ENCODE measurements around the gene MBNL2. TPM values are rescaled to one million over a fixed set of nuclear protein-coding genes. Genes with fewer than 3 reads are reported as not detected.

Gene MBNL2
- total and polyA plus RNA-seq, 5 donors from 2014 or later, result 15.6 to 37.2 (median 17.6) TPM

- Mint-ChIP-seq H3K4me3 (no peak overlapping the region), H3K36me3 (peaks cover 52% of the 10 kb centered on the region), H3K27me3 (no peaks in the 10 kb centered on the region), H3K4me1 (peaks cover 13 to 78% (median 68%) of the 10 kb centered on the region in 4 donors), H3K27ac (peak overlapping the region in 1 of 3 donors; percentile 34), H3K9me3 (no peaks in the 10 kb centered on the region)
- H3K27ac ChIP-seq (ENCODE audit: insufficient read depth, low read length, poor library complexity, severe bottlenecking), result no peak overlapping the region
- no peak overlapping the region for H3K4me3 ChIP-seq (ENCODE audit: low read depth, low read length)
- ATAC-seq (ENCODE audit: low read depth in 2 of 2), result no peak
- no peaks in the 10 kb centered on the region for H3K27me3 ChIP-seq (ENCODE audit: control insufficient read depth, insufficient read depth, low read length)
- no peaks in the 10 kb centered on the region for H3K9me3 ChIP-seq (ENCODE audit: control insufficient read depth in 2 of 2, low read length in 2 of 2)
- no peak for DNase-seq
- H3K4me1 ChIP-seq (ENCODE audit: control insufficient read depth, insufficient read depth, low read length, poor library complexity, severe bottlenecking), result peaks cover 2% of the 10 kb centered on the region
- H3K36me3 ChIP-seq (ENCODE audit: control insufficient read depth, insufficient read depth, low read length), result peaks cover 22% of the 10 kb centered on the region
Observed at GRCh38 chr13:97278435-97279411, 56.6 kb downstream of the MBNL2 start.

DNA sequence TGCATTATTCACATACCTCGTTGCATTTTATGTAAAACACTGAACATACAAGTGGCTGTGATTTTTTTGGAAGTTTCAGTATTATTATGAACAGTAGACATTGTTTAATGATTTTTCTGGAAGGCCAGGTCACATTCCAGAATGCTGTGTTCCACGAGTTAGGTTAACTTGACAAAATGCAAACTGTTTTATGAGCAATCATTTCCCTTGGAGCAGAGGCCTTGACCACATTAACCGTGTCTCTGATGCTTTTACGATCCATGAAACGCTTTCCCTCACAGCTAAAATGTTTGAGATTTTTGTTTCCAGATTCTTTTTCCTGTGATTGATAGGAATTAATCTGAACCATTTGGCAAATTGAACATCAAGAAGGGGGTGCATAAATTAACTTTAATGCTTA, 57.8 kb downstream of the MBNL2 start:
- H3K4me1 Mint-ChIP-seq, result peaks cover 8 to 80% (median 69%) of the 10 kb centered on the region in 4 donors
- peaks cover 0 to 1% (median 0%) of the 10 kb centered on the region in 7 donors for H3K9me3 Mint-ChIP-seq
- Histone ChIP-seq H3K4me1 (ENCODE audit: control insufficient read depth, insufficient read depth, low read length, poor library complexity, severe bottlenecking) (peaks cover 2% of the 10 kb centered on the region), H3K36me3 (ENCODE audit: control insufficient read depth, insufficient read depth, low read length) (peaks cover 20% of the 10 kb centered on the region), H3K9me3 (ENCODE audit: control insufficient read depth in 2 of 2, low read length in 2 of 2) (no peaks in the 10 kb centered on the region), H3K27ac (ENCODE audit: insufficient read depth, low read length, poor library complexity, severe bottlenecking) (no peak overlapping the region), H3K4me3 (ENCODE audit: low read depth, low read length) (no peak overlapping the region), H3K27me3 (ENCODE audit: control insufficient read depth, insufficient read depth, low read length) (no peaks in the 10 kb centered on the region)
- ATAC-seq (ENCODE audit: low read depth in 2 of 2) (no peak), DNase-seq (no peak)
- H3K27me3 Mint-ChIP-seq, result no peaks in the 10 kb centered on the region
- H3K27ac Mint-ChIP-seq, result peak overlapping the region in 1 of 3 donors; percentile 62
- H3K36me3 Mint-ChIP-seq, result peaks cover 47% of the 10 kb centered on the region
- H3K4me3 Mint-ChIP-seq, result no peak overlapping the region

- Mint-ChIP-seq H3K36me3 (peaks cover 41% of the 10 kb centered on the region), H3K4me1 (peaks cover 7 to 74% (median 64%) of the 10 kb centered on the region in 4 donors), H3K27me3 (no peaks in the 10 kb centered on the region), H3K9me3 (peaks cover 0 to 1% (median 0%) of the 10 kb centered on the region in 7 donors), H3K27ac (peak overlapping the region in 2 of 3 donors; percentile 4 to 62), H3K4me3 (no peak overlapping the region)
- Histone ChIP-seq H3K4me3 (ENCODE audit: low read depth, low read length) (no peak overlapping the region), H3K4me1 (ENCODE audit: control insufficient read depth, insufficient read depth, low read length, poor library complexity, severe bottlenecking) (peaks cover 2% of the 10 kb centered on the region), H3K27me3 (ENCODE audit: control insufficient read depth, insufficient read depth, low read length) (no peaks in the 10 kb centered on the region), H3K36me3 (ENCODE audit: control insufficient read depth, insufficient read depth, low read length) (peaks cover 16% of the 10 kb centered on the region), H3K27ac (ENCODE audit: insufficient read depth, low read length, poor library complexity, severe bottlenecking) (no peak overlapping the region), H3K9me3 (ENCODE audit: control insufficient read depth in 2 of 2, low read length in 2 of 2) (no peaks in the 10 kb centered on the region)
- ATAC-seq (ENCODE audit: low read depth in 2 of 2), result no peak
- no peak for DNase-seq
Observed at GRCh38 chr13:97280478-97280877, 58.3 kb downstream of the MBNL2 start.

DNA sequence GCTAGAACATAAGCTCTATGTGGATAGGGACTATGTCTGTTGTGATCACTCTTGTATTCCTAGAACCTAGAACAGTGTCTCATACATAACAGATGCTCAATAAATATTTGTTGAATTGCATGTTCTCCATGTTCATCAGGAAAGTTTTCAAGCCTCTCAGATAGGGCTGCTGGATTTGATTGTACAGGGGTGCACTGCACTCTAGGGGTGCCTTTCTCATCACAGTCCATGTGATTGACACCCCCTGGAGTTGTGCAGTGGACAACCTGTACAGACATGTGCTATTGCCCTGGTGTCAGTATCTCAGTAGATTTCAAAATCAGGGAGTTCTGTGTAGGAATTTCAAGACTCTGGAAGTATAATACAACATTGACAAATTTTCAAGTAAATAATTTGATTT, 58.9 kb downstream of the MBNL2 start:
- H3K4me1 Mint-ChIP-seq, result peaks cover 13 to 72% (median 63%) of the 10 kb centered on the region in 4 donors
- H3K4me3 Mint-ChIP-seq, result no peak overlapping the region
- Histone ChIP-seq H3K4me3 (ENCODE audit: low read depth, low read length) (no peak overlapping the region), H3K9me3 (ENCODE audit: control insufficient read depth in 2 of 2, low read length in 2 of 2) (no peaks in the 10 kb centered on the region), H3K27me3 (ENCODE audit: control insufficient read depth, insufficient read depth, low read length) (no peaks in the 10 kb centered on the region), H3K4me1 (ENCODE audit: control insufficient read depth, insufficient read depth, low read length, poor library complexity, severe bottlenecking) (peaks cover 2% of the 10 kb centered on the region), H3K27ac (ENCODE audit: insufficient read depth, low read length, poor library complexity, severe bottlenecking) (no peak overlapping the region), H3K36me3 (ENCODE audit: control insufficient read depth, insufficient read depth, low read length) (peaks cover 10% of the 10 kb centered on the region)
- H3K27ac Mint-ChIP-seq, result peak overlapping the region in 2 of 3 donors; percentile 4 to 62
- ATAC-seq (ENCODE audit: low read depth in 2 of 2), result no peak
- peaks cover 40% of the 10 kb centered on the region for H3K36me3 Mint-ChIP-seq
- H3K9me3 Mint-ChIP-seq, result peaks cover 0 to 1% (median 0%) of the 10 kb centered on the region in 7 donors
- no peak for DNase-seq
- H3K27me3 Mint-ChIP-seq, result no peaks in the 10 kb centered on the region

GRCh38 chr13:97282705-97283104, 60.6 kb downstream of the MBNL2 start:
- H3K9me3 Mint-ChIP-seq, result peaks cover 0 to 1% (median 0%) of the 10 kb centered on the region in 7 donors
- peaks cover 37% of the 10 kb centered on the region for H3K36me3 Mint-ChIP-seq
- Histone ChIP-seq H3K4me3 (ENCODE audit: low read depth, low read length) (no peak overlapping the region), H3K9me3 (ENCODE audit: control insufficient read depth in 2 of 2, low read length in 2 of 2) (no peaks in the 10 kb centered on the region), H3K27ac (ENCODE audit: insufficient read depth, low read length, poor library complexity, severe bottlenecking) (no peak overlapping the region), H3K27me3 (ENCODE audit: control insufficient read depth, insufficient read depth, low read length) (no peaks in the 10 kb centered on the region), H3K36me3 (ENCODE audit: control insufficient read depth, insufficient read depth, low read length) (peaks cover 5% of the 10 kb centered on the region), H3K4me1 (ENCODE audit: control insufficient read depth, insufficient read depth, low read length, poor library complexity, severe bottlenecking) (peaks cover 2% of the 10 kb centered on the region)
- peaks cover 10 to 67% (median 62%) of the 10 kb centered on the region in 4 donors for H3K4me1 Mint-ChIP-seq
- H3K4me3 Mint-ChIP-seq, result no peak overlapping the region
- H3K27me3 Mint-ChIP-seq, result no peaks in the 10 kb centered on the region
- no peak for ATAC-seq (ENCODE audit: low read depth in 2 of 2)
- peak overlapping the region in 1 of 3 donors; percentile 11 for H3K27ac Mint-ChIP-seq
- no peak for DNase-seq

DNA sequence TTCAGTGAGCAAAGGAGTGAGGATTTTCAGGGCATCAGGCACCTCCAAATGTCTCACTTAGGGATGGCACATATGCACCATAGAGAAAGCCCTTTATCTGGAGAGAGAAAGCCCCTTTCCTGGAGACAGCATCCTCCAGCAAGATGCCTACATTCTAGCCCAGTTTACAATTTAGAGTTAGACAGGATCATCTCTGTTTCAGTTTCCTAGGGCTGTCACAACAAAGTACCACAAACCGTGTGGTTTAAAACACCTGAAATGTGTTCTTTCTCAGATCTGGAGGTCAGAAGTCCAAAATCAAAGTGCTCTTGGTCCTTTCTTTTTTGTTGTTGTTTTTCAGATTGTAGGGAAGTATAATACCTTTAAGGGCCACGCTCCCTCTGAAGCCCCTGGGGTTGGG, 61.8 kb downstream of the MBNL2 start:
- Mint-ChIP-seq H3K4me3 (no peak overlapping the region), H3K27me3 (no peaks in the 10 kb centered on the region), H3K27ac (no peak overlapping the region), H3K36me3 (peaks cover 37% of the 10 kb centered on the region), H3K4me1 (peaks cover 10 to 63% (median 59%) of the 10 kb centered on the region in 4 donors), H3K9me3 (peaks cover 0 to 1% (median 0%) of the 10 kb centered on the region in 7 donors)
- no peak for ATAC-seq (ENCODE audit: low read depth in 2 of 2)
- H3K27me3 ChIP-seq (ENCODE audit: control insufficient read depth, insufficient read depth, low read length), result no peaks in the 10 kb centered on the region
- H3K4me3 ChIP-seq (ENCODE audit: low read depth, low read length), result no peak overlapping the region
- no peak overlapping the region for H3K27ac ChIP-seq (ENCODE audit: insufficient read depth, low read length, poor library complexity, severe bottlenecking)
- H3K36me3 ChIP-seq (ENCODE audit: control insufficient read depth, insufficient read depth, low read length), result peaks cover 5% of the 10 kb centered on the region
- no peaks in the 10 kb centered on the region for H3K9me3 ChIP-seq (ENCODE audit: control insufficient read depth in 2 of 2, low read length in 2 of 2)
- no peak for DNase-seq
- H3K4me1 ChIP-seq (ENCODE audit: control insufficient read depth, insufficient read depth, low read length, poor library complexity, severe bottlenecking), result peaks cover 2% of the 10 kb centered on the region

DNA sequence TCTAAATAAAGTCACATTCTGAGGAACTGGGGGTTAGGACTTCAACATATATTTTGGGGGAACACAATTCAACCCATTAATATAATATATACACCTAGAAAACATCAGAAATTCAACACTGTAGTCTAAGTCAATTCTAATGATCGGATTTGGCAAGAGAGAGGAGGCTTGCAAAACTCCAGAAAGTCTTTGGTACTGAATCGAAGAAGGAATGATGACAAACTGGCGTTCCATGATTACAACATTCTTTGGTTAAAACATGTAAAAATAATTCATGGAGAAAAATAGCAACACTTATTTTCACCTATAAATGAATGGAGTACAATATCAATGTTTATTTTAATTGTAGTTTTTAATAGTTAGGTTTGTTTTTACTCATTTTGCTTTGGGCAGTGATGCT, 62.4 kb downstream of the MBNL2 start:
- H3K4me1 Mint-ChIP-seq, result peaks cover 11 to 60% (median 55%) of the 10 kb centered on the region in 4 donors
- no peak overlapping the region for H3K27ac Mint-ChIP-seq
- Histone ChIP-seq H3K4me3 (ENCODE audit: low read depth, low read length) (no peak overlapping the region), H3K4me1 (ENCODE audit: control insufficient read depth, insufficient read depth, low read length, poor library complexity, severe bottlenecking) (peaks cover 2% of the 10 kb centered on the region), H3K36me3 (ENCODE audit: control insufficient read depth, insufficient read depth, low read length) (peaks cover 5% of the 10 kb centered on the region), H3K9me3 (ENCODE audit: control insufficient read depth in 2 of 2, low read length in 2 of 2) (no peaks in the 10 kb centered on the region), H3K27ac (ENCODE audit: insufficient read depth, low read length, poor library complexity, severe bottlenecking) (no peak overlapping the region), H3K27me3 (ENCODE audit: control insufficient read depth, insufficient read depth, low read length) (no peaks in the 10 kb centered on the region)
- no peaks in the 10 kb centered on the region for H3K27me3 Mint-ChIP-seq
- ATAC-seq (ENCODE audit: low read depth in 2 of 2) (no peak), DNase-seq (no peak)
- peaks cover 32% of the 10 kb centered on the region for H3K36me3 Mint-ChIP-seq
- peaks cover 0 to 1% (median 0%) of the 10 kb centered on the region in 7 donors for H3K9me3 Mint-ChIP-seq
- H3K4me3 Mint-ChIP-seq, result no peak overlapping the region
